Activated CD8-positive, alpha-beta memory T cell treated with anti-CD3 and anti-CD28 coated beads, Interleukin-2, amount 10 ng/mL, durations not matched to agents 7 days and 5 days (primary cell): ENCODE measurements around the gene SPATA45. TPM values are rescaled to one million over a fixed set of nuclear protein-coding genes. Genes with fewer than 3 reads are reported as not detected.
A peak's percentile ranks its signal among the peaks of the same experiment; 100 is the strongest.

Experiments used
- ATAC-seq: fragments of 150-1000 bp; cut with Tn5 transposase; one replicate; pipeline ENCODE4 v1.10.0; 2021; ENCODE audit warnings: moderate library complexity
- CTCF ChIA-PET: fragments of 350-600 bp; sonication (Branson Sonifier 250); formaldehyde crosslinking; loops from one replicate; lab custom pipeline; 2021; ENCODE audit warnings: antibody characterized with exemption; lab: Charles Lee
- DNase-seq: peaks from one replicate; pipeline ENCODE4 v3.0.0-alpha.2; 2020
- H3K27ac Mint-ChIP-seq: one replicate; pipeline ENCODE4 v1.8.0; 2021; ENCODE audit warnings: mild to moderate bottlenecking, mixed read lengths
- H3K27me3 Mint-ChIP-seq: one replicate; pipeline ENCODE4 v1.8.0; 2021; ENCODE audit warnings: mixed read lengths
- H3K36me3 Mint-ChIP-seq: one replicate; pipeline ENCODE4 v1.8.0; 2021; ENCODE audit warnings: mild to moderate bottlenecking, mixed read lengths
- H3K4me1 Mint-ChIP-seq: one replicate; pipeline ENCODE4 v1.8.0; 2021; ENCODE audit warnings: mixed read lengths
- H3K4me3 Mint-ChIP-seq: one replicate; pipeline ENCODE4 v1.8.0; 2021; ENCODE audit warnings: mild to moderate bottlenecking, moderate library complexity, mixed read lengths
- H3K9me3 Mint-ChIP-seq: one replicate; pipeline ENCODE4 v1.8.0; 2022; ENCODE audit warnings: low read depth, mixed read lengths
- total RNA-seq, 2 experiments: library from RNA; stranded (reverse); gene quantifications; one replicate each; pipeline ENCODE4 v1.2.3, GENCODE V29; 2021

The SPATA45 gene
- total RNA-seq, 2 experiments from 2014 or later: not detected

DNA sequence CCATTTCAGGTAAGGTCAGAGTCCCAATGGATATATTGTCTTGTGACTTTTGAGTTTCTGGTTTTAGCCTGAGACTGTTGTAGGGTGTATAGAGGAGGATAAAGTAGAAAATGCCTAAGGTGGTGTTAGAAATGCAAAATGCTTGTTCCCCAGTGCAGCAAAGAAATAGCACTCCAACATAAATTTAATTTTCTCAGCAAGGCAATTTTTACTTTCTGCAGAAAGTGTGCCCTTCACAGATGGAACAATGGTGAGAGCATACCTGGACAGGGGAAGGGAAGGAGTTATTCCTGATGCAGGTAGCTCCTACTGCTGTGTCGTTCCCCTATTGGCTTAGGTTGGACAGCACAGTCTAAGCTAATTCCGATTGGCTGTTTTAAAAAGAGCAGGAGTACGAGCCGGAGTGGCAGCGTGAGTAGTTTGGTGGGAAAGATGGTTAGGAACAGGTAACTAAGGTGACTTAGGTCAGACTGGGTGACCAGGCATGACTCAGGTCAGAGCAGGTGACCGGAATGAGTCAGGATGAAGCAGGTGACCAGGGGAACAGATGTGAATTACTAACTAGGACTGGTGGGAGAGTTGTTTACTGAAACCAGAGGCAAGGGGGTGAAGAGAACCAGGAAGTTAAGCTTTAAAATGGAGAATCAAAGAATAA, 21.5 kb downstream of the SPATA45 start:
- Mint-ChIP-seq H3K27me3 (no peaks in the 10 kb centered on the region), H3K4me3 (no peak overlapping the region), H3K36me3 (peaks cover 6% of the 10 kb centered on the region), H3K4me1 (no peaks in the 10 kb centered on the region), H3K9me3 (peaks cover 14% of the 10 kb centered on the region), H3K27ac (no peak overlapping the region)
- no peak for ATAC-seq
- DNase-seq: no peak
- CTCF ChIA-PET: no interaction called here

DNA sequence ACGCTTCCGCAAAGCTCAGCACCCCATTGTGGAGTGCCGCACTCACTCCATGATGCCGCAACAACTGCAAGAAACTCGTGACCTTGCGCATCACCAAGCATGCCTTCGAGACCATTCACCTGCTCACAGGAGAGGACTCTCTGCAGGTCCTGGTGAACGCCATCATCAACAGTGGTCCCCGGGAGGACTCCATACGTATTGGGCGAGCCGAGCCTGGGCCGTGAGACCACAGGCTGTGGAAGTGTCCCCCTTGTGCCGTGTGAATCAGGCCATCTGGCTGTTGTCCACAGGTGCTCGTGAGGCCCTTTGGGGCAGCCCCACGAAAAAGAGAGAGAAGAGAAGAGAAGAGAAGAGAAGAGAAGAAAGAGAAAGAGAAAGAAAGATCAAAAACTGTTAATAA, 23.2 kb downstream of the SPATA45 start:
- no peak overlapping the region for H3K27ac Mint-ChIP-seq
- CTCF ChIA-PET: no interaction called here
- no peaks in the 10 kb centered on the region for H3K27me3 Mint-ChIP-seq
- no peak overlapping the region for H3K4me3 Mint-ChIP-seq
- DNase-seq: no peak
- peaks cover 14% of the 10 kb centered on the region for H3K9me3 Mint-ChIP-seq
- H3K4me1 Mint-ChIP-seq: peaks cover 4% of the 10 kb centered on the region
- ATAC-seq: no peak
- H3K36me3 Mint-ChIP-seq: peaks cover 6% of the 10 kb centered on the region

DNA sequence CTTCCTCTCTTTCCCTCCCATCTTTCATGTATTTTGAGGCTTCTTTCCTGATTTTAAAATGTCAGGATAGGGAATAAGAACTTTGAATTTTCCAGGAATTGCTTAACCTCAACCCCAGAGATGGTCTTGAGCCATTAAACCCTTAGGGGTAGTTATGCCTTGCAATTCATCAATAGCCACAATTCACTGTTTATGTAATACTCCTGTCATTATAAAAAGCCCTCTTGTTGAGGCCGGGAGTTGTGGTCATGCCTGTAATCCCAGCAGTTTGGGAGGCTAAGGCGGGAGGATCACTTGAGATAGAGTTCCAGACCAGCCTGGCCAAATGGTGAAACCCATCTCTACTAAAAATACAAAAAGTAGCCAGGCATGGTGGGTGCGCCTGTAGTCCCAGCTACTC, 24.5 kb downstream of the SPATA45 start:
- H3K27ac Mint-ChIP-seq: no peak overlapping the region
- H3K27me3 Mint-ChIP-seq: no peaks in the 10 kb centered on the region
- no peak overlapping the region for H3K4me3 Mint-ChIP-seq
- ATAC-seq (no peak), DNase-seq (no peak)
- H3K9me3 Mint-ChIP-seq: peaks cover 14% of the 10 kb centered on the region
- peaks cover 4% of the 10 kb centered on the region for H3K4me1 Mint-ChIP-seq
- CTCF ChIA-PET: no interaction called here
- H3K36me3 Mint-ChIP-seq: peaks cover 6% of the 10 kb centered on the region

DNA sequence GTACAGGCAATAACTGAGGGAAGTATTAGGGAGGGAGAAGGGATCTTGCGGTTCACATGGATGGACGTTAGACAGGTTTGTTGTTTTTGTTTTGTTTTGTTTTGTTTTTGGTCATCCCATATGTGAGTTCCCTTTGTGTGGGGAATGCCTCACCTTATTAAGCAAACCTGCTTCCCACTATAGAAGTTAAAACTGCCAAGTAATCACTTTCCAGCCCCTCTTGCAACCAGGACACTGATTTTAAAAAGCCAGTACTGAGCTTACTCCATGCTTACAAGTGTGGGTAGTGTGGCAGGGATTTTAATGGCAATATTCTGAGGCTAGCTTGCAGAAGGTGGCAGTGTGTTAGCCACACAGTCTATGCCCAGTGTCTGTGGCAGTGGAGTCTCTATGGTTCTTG, 26.5 kb downstream of the SPATA45 start:
- Mint-ChIP-seq H3K27ac (no peak overlapping the region), H3K36me3 (peaks cover 4% of the 10 kb centered on the region), H3K9me3 (peaks cover 10% of the 10 kb centered on the region), H3K4me3 (no peak overlapping the region), H3K4me1 (peaks cover 4% of the 10 kb centered on the region), H3K27me3 (no peaks in the 10 kb centered on the region)
- ATAC-seq (no peak), DNase-seq (no peak)
- CTCF ChIA-PET: interaction anchor here (0.7 kb wide), 1 partner anchor 156 kb away, joined by 3 read pairs; no protein-coding TSS in a partner anchor

DNA sequence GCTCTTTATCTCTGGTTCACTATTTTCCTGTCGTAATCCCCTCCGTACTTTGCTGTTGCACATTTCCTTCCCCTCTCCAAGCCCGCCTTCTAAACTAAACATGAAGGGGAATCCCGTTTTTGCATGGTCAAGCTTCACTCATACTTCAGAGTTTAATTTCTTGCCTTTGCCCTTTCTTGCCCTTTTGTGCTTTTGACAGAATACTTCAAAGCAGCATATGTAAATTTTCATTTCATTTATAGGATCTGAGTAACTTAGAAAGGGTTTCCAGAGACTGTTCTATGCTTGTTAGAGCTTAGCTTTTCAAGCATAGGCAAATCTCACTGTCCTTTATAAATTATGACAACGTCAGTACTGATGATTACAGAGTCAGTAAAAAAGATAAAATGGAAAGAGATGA, 27.7 kb downstream of the SPATA45 start:
- no peak overlapping the region for H3K27ac Mint-ChIP-seq
- peaks cover 4% of the 10 kb centered on the region for H3K36me3 Mint-ChIP-seq
- H3K4me3 Mint-ChIP-seq: no peak overlapping the region
- no peak for DNase-seq
- CTCF ChIA-PET: no interaction called here
- peaks cover 4% of the 10 kb centered on the region for H3K9me3 Mint-ChIP-seq
- peaks cover 4% of the 10 kb centered on the region for H3K4me1 Mint-ChIP-seq
- no peak for ATAC-seq
- H3K27me3 Mint-ChIP-seq: no peaks in the 10 kb centered on the region

DNA sequence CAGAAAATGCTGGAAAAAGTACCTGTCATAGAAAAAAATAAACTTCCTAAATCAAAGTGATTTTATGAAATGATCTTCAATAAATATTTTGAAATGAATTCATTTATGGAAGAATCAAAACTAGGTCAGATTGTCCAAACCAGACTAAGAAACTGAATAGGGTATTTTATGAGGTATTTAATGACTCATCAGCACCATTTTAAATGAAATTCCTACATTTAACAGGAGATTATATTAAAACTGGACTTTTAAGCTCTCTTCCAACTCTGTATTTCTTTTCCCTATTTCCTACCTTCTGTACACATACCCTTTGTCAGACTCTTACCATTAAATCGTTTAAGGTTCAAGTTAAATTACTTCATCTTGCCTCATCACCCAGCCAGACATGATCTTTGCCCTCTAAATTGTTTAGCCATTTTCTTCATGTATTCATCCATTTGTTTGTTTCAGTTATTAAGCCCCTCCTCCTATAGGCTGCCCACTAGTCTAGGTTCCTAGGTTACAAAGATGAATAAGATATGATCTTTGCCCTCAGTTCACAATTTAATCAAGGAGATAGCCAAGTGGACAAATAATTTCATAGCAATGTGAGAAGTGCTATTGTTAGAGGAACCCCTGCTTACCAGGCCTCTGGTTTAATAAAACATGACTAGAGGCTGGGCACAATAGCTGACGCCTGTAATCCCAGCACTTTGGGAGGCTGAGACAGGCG, 30.7 kb downstream of the SPATA45 start:
- Mint-ChIP-seq H3K27ac (no peak overlapping the region), H3K4me1 (peaks cover 4% of the 10 kb centered on the region), H3K9me3 (no peaks in the 10 kb centered on the region), H3K27me3 (no peaks in the 10 kb centered on the region), H3K4me3 (no peak overlapping the region), H3K36me3 (peaks cover 1% of the 10 kb centered on the region)
- DNase-seq (no peak), ATAC-seq (no peak)
- CTCF ChIA-PET: no interaction called here

DNA sequence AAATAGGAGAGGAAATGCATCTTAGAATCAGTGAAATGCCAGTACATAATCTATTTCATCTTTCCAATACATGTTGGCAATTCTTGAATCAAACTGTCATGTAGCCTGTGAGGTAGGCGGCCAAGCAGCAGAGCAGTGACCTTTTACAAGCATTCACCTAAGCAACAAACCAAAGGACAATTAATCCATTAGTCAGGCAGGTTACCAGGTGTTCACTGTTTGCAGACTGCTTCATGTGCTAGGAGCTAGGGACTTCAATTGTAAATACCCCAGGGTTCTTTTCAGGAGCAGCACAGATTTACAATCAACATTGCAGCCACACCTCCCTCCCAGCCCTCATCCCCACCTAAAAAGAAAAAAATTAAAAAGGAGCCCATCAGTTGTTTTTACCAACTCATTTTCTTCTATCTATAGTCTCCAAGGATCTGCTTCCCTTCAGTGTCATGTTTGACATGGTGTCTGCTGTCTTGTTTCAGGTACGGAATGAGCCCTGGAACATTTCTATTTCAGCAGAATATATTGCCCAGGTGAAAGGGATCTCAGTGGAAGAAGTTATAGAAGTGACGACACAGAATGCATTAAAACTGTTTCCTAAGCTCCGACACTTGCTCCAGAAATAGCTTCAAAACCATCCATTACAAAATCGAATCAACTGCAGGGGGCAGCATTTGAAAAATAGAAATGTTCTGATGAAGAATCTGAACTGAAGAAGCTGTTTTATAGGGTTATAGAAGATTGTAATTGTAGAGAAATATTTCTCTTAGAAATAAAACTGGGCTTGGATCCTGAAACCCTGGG, 32.7 kb downstream of the SPATA45 start:
- Mint-ChIP-seq H3K9me3 (no peaks in the 10 kb centered on the region), H3K27ac (no peak overlapping the region), H3K27me3 (no peaks in the 10 kb centered on the region), H3K36me3 (peaks cover 1% of the 10 kb centered on the region), H3K4me3 (no peak overlapping the region), H3K4me1 (peaks cover 2% of the 10 kb centered on the region)
- ATAC-seq (no peak), DNase-seq (no peak)
- CTCF ChIA-PET: interaction anchor here (1.0 kb wide), 1 partner anchor 150 kb away, joined by 4 read pairs; no protein-coding TSS in a partner anchor

DNA sequence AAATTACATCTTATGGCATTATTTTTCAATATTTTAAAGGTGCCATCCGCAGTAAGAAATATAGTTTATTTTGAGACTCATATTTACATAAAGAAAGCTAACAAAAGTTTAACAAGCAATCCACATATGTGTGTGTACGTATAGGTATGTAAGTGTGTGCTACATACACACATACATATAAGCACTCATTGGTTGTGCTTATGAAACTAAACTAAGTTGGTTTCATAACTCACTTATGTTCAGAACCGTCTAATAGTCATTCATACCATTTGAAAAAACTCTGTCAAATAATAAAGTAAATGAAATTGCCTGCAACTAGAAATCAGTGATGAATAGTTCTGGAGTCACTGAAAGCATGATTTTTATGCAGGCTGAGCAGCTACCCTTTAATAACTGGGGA, 41.7 kb downstream of the SPATA45 start:
- H3K27ac Mint-ChIP-seq: no peak overlapping the region
- H3K27me3 Mint-ChIP-seq: no peaks in the 10 kb centered on the region
- H3K4me3 Mint-ChIP-seq: no peak overlapping the region
- ATAC-seq (no peak), DNase-seq (no peak)
- no peaks in the 10 kb centered on the region for H3K4me1 Mint-ChIP-seq
- CTCF ChIA-PET: interaction anchor here (0.7 to 1.0 kb wide), 2 partner anchors 141 to 227 kb away, joined by 3 read pairs; no protein-coding TSS in a partner anchor
- H3K9me3 Mint-ChIP-seq: no peaks in the 10 kb centered on the region
- peaks cover 19% of the 10 kb centered on the region for H3K36me3 Mint-ChIP-seq

DNA sequence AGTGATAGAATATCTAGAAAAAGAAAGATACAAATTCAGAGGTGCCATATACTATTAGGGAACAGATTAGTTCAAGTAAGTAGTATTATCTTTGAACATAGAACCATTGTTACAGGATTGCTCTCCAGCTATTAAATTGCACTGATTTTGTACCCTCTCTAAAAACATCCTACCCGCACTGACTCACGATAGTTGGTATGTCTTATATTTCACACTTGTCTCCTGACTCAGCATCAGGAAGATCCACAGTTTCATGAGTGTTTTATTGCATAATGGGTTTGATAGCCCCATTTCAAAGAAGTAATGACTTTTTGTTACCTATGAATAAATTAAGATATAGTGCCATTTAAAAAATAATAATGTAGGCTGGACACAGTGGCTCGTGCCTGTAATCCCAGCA, 49.8 kb downstream of the SPATA45 start:
- Mint-ChIP-seq H3K9me3 (no peaks in the 10 kb centered on the region), H3K36me3 (peaks cover 41% of the 10 kb centered on the region), H3K4me1 (peaks cover 17% of the 10 kb centered on the region), H3K4me3 (no peak overlapping the region), H3K27me3 (no peaks in the 10 kb centered on the region), H3K27ac (no peak overlapping the region)
- CTCF ChIA-PET: no interaction called here
- DNase-seq (no peak), ATAC-seq (no peak)

DNA sequence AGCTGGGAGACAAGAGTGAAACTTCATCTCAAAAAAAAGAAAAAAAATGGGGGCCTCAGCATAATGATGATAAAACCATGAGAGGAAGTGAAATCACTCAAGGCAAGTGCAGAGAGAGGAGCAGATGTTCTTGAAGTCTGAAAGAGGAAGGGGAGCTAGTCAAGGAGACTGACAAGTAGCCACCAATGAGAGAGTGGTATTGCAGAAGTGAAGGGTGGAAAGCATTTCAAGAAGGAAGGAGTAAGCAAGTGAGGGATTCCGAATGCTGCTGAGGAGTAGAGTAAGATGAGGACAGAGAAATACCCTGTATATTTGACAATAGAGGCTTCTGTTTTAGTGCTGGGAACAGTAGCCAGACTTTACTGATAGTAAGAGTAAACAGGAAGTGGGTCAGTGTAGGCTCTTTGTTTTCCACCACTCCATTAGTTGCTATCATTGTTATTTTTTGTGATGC, 52.9 kb downstream of the SPATA45 start:
- ATAC-seq (no peak), DNase-seq (no peak)
- Mint-ChIP-seq H3K4me3 (peak overlapping the region; percentile 8), H3K27ac (peak overlapping the region; percentile 86), H3K36me3 (peaks cover 30% of the 10 kb centered on the region), H3K4me1 (peaks cover 33% of the 10 kb centered on the region), H3K27me3 (no peaks in the 10 kb centered on the region), H3K9me3 (no peaks in the 10 kb centered on the region)
- CTCF ChIA-PET: interaction anchor here (1.1 to 5.2 kb wide), 4 partner anchors 98 to 337 kb away, joined by 3 to 36 read pairs (median 4); no protein-coding TSS in a partner anchor

DNA sequence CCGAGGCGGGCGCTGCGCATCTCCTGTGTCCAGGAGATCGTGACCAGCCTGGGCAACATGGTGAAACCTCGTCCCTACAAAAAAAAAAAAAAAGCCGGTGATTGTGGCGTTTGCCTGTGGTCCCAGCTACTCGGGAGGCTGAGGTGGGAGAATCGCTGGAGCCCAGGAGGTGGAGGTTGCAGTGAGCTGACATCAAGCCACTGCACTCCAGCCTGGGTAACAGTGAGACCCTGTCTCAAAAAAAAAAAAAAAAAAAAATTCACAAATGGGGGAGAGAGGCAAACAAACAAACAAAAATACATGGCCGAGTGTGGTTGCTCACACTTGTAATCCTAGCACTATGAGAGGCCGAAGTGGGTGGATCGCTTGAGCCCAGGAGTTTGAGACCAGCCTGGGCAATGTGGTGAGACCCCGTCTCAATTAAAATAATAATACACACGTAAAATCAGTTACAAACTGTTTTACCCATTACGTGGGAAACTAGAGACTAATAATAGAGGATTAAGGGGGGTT, 55.0 kb downstream of the SPATA45 start:
- Mint-ChIP-seq H3K4me1 (peaks cover 41% of the 10 kb centered on the region), H3K36me3 (peaks cover 20% of the 10 kb centered on the region), H3K27me3 (no peaks in the 10 kb centered on the region), H3K27ac (peak overlapping the region; percentile 95), H3K9me3 (no peaks in the 10 kb centered on the region), H3K4me3 (peak overlapping the region; percentile 92)
- CTCF ChIA-PET: interaction anchor here (0.9 to 5.2 kb wide), 7 partner anchors 11 to 337 kb away, joined by 3 to 36 read pairs (median 7); no protein-coding TSS in a partner anchor
- DNase-seq (no peak), ATAC-seq (no peak)

DNA sequence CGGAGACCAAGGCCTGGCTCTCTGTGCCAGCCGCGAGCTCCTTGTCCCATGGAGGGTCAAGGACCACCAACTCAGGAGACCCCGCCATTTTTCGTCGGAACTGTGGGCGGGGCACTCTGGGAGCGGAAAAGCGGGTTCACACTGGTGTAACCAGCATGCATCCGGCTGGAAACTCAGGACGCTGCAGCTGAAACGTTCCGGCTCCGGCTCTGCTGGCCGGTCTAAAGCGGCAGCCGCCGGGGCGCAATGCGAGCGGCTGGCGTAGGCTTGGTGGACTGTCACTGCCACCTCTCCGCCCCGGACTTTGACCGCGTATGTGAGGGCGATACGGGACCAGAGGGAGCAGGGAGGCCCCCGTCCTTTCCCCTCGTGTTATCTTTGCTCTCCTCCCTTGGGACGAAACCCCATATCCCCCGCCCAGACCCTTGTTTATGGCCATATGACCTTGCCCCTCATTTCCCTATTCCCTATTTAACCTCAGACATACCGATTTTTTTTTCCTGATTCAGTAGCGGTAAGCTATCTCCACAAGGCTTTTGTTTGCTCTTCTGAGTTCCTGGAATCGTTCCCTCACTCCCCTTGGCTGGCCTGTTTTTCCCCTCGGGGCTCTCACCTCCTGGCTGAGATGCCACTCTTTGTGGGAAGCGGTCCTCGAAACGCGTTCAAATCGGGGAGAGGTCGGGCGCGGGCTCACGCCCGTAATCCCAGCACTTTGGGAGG, 55.6 kb downstream of the SPATA45 start, which contains the start of the genes NSL1 and TATDN3:
Gene NSL1 (minus strand): TSS at position 102 of the 720 bp plus-strand sequence. CDS start 14 bp downstream, at position 88.
Gene TATDN3 (plus strand): TSS at position 219 of the 720 bp plus-strand sequence. CDS start 28 bp downstream, at position 247.
- ATAC-seq (peak; percentile 91), DNase-seq (peak; percentile 94)
- H3K36me3 Mint-ChIP-seq: peaks cover 20% of the 10 kb centered on the region
- H3K9me3 Mint-ChIP-seq: no peaks in the 10 kb centered on the region
- no peaks in the 10 kb centered on the region for H3K27me3 Mint-ChIP-seq
- H3K4me1 Mint-ChIP-seq: peaks cover 41% of the 10 kb centered on the region
- peak within 1 kb of the TSS; percentile 92 for H3K4me3 Mint-ChIP-seq
- CTCF ChIA-PET: interaction anchor here (0.6 to 5.2 kb wide), 17 partner anchors 10 to 336 kb away, joined by 3 to 36 read pairs (median 4); no protein-coding TSS in a partner anchor
- peak within 1 kb of the TSS; percentile 95 for H3K27ac Mint-ChIP-seq
